ENCODE measurements around the gene CRACDL.

CRACDL gene

GRCh38 chr2:98857001-98857400 lies 79.0 kb downstream of the CRACDL start:
- TF ChIP-seq CTCF (IDR thresholded peaks at IDR 0.05; ENCODE audit: control insufficient read depth, insufficient read depth, low read depth, low read length, missing control alignments), result no peak
- H3K4me3 ChIP-seq (ENCODE audit: control insufficient read depth, low read depth, low read length), result no peak overlapping the region
- no peak for DNase-seq (ENCODE audit: low read depth)

GRCh38 chr2:98854682-98855081 lies 81.3 kb downstream of the CRACDL start:
- no peak for DNase-seq (ENCODE audit: low read depth)
- no peak for TF ChIP-seq CTCF (IDR thresholded peaks at IDR 0.05; ENCODE audit: control insufficient read depth, insufficient read depth, low read depth, low read length, missing control alignments)

GRCh38 chr2:98852932-98853331 lies 83.1 kb downstream of the CRACDL start:
- DNase-seq (ENCODE audit: low read depth), result no peak
- no peak overlapping the region for H3K4me3 ChIP-seq (ENCODE audit: control insufficient read depth, low read depth, low read length)
- TF ChIP-seq CTCF (IDR thresholded peaks at IDR 0.05; ENCODE audit: control insufficient read depth, insufficient read depth, low read depth, low read length, missing control alignments), result no peak

More at GRCh38 chr2:98854682-98855081, 81.3 kb downstream of the CRACDL start:
- H3K4me3 ChIP-seq (ENCODE audit: control insufficient read depth, low read depth, low read length), result no peak overlapping the region

- no peak for DNase-seq (ENCODE audit: low read depth)
- H3K4me3 ChIP-seq (ENCODE audit: control insufficient read depth, low read depth, low read length), result no peak overlapping the region
- TF ChIP-seq CTCF (IDR thresholded peaks at IDR 0.05; ENCODE audit: control insufficient read depth, insufficient read depth, low read depth, low read length, missing control alignments), result no peak
Measured at GRCh38 chr2:98850074-98850473, 86.0 kb downstream of the CRACDL start.

GRCh38 chr2:98849113-98849512 lies 86.9 kb downstream of the CRACDL start:
- no peak for DNase-seq (ENCODE audit: low read depth)
- TF ChIP-seq CTCF (IDR thresholded peaks at IDR 0.05; ENCODE audit: control insufficient read depth, insufficient read depth, low read depth, low read length, missing control alignments), result no peak
- no peak overlapping the region for H3K4me3 ChIP-seq (ENCODE audit: control insufficient read depth, low read depth, low read length)

- no peak overlapping the region for H3K4me3 ChIP-seq (ENCODE audit: control insufficient read depth, low read depth, low read length)
- DNase-seq (ENCODE audit: low read depth), result no peak
- no peak for TF ChIP-seq CTCF (IDR thresholded peaks at IDR 0.05; ENCODE audit: control insufficient read depth, insufficient read depth, low read depth, low read length, missing control alignments)
Measured at GRCh38 chr2:98847853-98848252, 88.2 kb downstream of the CRACDL start.

- no peak overlapping the region for H3K4me3 ChIP-seq (ENCODE audit: control insufficient read depth, low read depth, low read length)
- no peak for TF ChIP-seq CTCF (IDR thresholded peaks at IDR 0.05; ENCODE audit: control insufficient read depth, insufficient read depth, low read depth, low read length, missing control alignments)
- DNase-seq (ENCODE audit: low read depth), result no peak
Measured at GRCh38 chr2:98846041-98846440, 90.0 kb downstream of the CRACDL start.
